ENCODE measurements around the gene TDRD3. TPM values are rescaled to one million over a fixed set of nuclear protein-coding genes. Genes with fewer than 3 reads are reported as not detected.

Gene TDRD3
- total RNA-seq, 1 donor from 2014 or later = 3.0 TPM

GRCh38 chr13:60590800-60591747 lies 194.1 kb downstream of the TDRD3 start:
- no peak for TF ChIP-seq CTCF (IDR thresholded peaks at IDR 0.05)
- Histone ChIP-seq H3K9me3 (no peaks in the 10 kb centered on the region), H3K27ac (no peak overlapping the region), H3K36me3 (no peaks in the 10 kb centered on the region), H3K27me3 (no peaks in the 10 kb centered on the region), H3K4me3 (no peak overlapping the region), H3K4me1 (no peaks in the 10 kb centered on the region)
- intact Hi-C loops (cut with DNase I) = no loop called here
- no peak for DNase-seq (ENCODE audit: low spot score in 2 of 2)

- no peak for TF ChIP-seq CTCF (IDR thresholded peaks at IDR 0.05)
- H3K4me1 ChIP-seq = no peaks in the 10 kb centered on the region
- H3K4me3 ChIP-seq = no peak overlapping the region
Measured at GRCh38 chr13:60603049-60603448, 206.0 kb downstream of the TDRD3 start.

DNA sequence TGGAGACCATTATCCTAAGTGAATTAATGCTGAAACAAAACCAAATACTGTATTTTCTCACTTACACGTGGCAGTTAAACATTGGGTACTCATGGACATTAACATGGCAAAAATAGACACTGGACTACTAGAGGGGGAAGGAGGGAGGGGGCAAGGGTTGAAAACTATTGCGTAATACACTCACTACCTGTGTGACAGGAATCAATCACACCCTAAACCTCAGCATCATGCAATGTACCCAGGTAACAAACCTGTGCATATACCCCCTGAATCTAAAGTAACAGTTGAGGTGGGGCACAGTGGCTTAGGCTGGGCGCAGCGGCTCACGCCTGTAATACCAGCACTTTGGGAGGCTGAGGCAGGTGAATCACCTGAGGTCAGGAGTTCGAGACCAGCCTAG lies 207.0 kb downstream of the TDRD3 start:
- Histone ChIP-seq H3K4me1 (no peaks in the 10 kb centered on the region), H3K27me3 (no peaks in the 10 kb centered on the region), H3K9me3 (no peaks in the 10 kb centered on the region), H3K27ac (no peak overlapping the region), H3K4me3 (no peak overlapping the region), H3K36me3 (no peaks in the 10 kb centered on the region)
- intact Hi-C loops (cut with DNase I) = no loop called here
- no peak for TF ChIP-seq CTCF (IDR thresholded peaks at IDR 0.05)
- no peak for DNase-seq (ENCODE audit: low spot score in 2 of 2)

More at GRCh38 chr13:60603049-60603448, 206.0 kb downstream of the TDRD3 start:
- H3K36me3 ChIP-seq = no peaks in the 10 kb centered on the region
- DNase-seq (ENCODE audit: low spot score in 2 of 2) = no peak
- no peaks in the 10 kb centered on the region for H3K9me3 ChIP-seq
- intact Hi-C loops (cut with DNase I) = no loop called here
- no peak overlapping the region for H3K27ac ChIP-seq
- no peaks in the 10 kb centered on the region for H3K27me3 ChIP-seq

DNA sequence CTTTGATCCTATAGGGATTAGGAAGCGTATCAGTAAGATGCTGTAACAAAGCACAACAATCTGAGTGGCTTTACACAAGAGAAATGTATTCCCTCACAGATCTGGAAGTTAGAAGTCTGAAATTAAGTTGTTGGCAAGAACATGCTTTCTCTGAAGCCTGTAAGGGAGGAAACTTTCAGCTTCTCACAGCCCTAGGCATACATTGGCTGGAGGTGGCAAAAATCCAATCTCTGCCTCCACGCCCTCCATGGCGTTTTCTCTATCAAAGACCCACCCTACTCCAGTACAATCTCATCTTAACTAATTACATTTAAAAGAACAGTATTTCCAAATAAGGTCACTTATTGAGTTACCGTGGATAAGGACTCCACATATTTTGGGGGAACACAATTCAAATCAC lies 211.9 kb downstream of the TDRD3 start:
- TF ChIP-seq CTCF (IDR thresholded peaks at IDR 0.05) = no peak
- Histone ChIP-seq H3K4me1 (no peaks in the 10 kb centered on the region), H3K36me3 (no peaks in the 10 kb centered on the region), H3K27ac (no peak overlapping the region), H3K4me3 (no peak overlapping the region), H3K9me3 (no peaks in the 10 kb centered on the region), H3K27me3 (no peaks in the 10 kb centered on the region)
- no peak for DNase-seq (ENCODE audit: low spot score in 2 of 2)
- intact Hi-C loops (cut with DNase I) = no loop called here

- no peak overlapping the region for H3K4me3 ChIP-seq
- H3K27me3 ChIP-seq = no peaks in the 10 kb centered on the region
- DNase-seq (ENCODE audit: low spot score in 2 of 2) = no peak
- no peaks in the 10 kb centered on the region for H3K9me3 ChIP-seq
- H3K36me3 ChIP-seq = no peaks in the 10 kb centered on the region
- no peak for TF ChIP-seq CTCF (IDR thresholded peaks at IDR 0.05)
- intact Hi-C loops (cut with DNase I) = no loop called here
- H3K4me1 ChIP-seq = no peaks in the 10 kb centered on the region
- H3K27ac ChIP-seq = no peak overlapping the region
Measured at GRCh38 chr13:60611523-60611922, 214.5 kb downstream of the TDRD3 start.

All from ascending aorta (tissue), 2 donors.